ENCODE measurements around the gene PIGH. TPM values are rescaled to one million over a fixed set of nuclear protein-coding genes. Genes with fewer than 3 reads are reported as not detected.

Gene PIGH, protein sequence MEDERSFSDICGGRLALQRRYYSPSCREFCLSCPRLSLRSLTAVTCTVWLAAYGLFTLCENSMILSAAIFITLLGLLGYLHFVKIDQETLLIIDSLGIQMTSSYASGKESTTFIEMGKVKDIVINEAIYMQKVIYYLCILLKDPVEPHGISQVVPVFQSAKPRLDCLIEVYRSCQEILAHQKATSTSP
- 16.2 to 22.9 TPM (median 20.3 TPM) in 5 replicates for total RNA-seq (2022; extraction: Qiagen RNA extraction; ENCODE audit: low read depth)

DNA sequence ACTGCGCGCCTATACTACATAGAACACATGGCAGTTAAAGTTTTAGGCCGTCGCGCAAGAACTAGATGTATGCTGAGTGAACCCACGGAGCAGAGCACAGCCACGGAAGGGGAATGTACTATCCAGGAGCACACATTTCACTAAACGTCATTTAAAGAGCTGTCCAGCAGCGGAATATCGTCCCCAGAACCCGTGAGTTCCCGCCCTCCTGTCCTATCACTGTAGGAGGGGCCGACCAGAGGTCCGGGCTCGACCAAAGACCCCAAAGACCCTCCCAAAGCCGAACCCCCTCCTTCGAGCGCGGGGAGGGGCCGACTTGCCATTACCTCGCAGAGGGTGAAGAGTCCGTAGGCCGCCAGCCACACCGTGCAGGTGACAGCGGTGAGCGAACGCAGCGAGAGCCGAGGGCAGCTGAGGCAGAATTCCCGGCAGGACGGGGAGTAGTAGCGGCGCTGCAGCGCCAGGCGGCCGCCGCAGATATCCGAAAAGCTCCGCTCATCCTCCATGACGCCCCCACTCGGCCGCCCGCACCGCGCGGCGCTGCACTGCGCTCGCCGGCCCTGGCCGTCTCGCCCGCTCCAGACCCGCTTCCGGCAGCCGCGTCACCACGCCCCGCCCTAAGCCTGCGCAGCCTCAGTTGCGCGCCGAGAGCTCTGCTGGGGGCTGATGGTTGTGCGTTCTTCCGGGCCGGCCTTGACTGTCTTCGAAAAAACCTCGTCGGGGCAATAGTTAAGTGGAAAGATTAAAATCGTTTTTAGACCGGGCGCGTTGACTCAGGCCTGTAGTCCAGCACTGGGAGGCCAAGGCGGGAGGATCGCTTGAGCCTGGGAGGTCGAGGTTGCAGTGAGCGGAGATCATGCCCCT is at the start of gene PIGH:
Gene PIGH, minus strand, starts transcription at position 571 of the 864 bp plus-strand sequence. Its CDS starts 65 bp downstream, at position 506.

DNA sequence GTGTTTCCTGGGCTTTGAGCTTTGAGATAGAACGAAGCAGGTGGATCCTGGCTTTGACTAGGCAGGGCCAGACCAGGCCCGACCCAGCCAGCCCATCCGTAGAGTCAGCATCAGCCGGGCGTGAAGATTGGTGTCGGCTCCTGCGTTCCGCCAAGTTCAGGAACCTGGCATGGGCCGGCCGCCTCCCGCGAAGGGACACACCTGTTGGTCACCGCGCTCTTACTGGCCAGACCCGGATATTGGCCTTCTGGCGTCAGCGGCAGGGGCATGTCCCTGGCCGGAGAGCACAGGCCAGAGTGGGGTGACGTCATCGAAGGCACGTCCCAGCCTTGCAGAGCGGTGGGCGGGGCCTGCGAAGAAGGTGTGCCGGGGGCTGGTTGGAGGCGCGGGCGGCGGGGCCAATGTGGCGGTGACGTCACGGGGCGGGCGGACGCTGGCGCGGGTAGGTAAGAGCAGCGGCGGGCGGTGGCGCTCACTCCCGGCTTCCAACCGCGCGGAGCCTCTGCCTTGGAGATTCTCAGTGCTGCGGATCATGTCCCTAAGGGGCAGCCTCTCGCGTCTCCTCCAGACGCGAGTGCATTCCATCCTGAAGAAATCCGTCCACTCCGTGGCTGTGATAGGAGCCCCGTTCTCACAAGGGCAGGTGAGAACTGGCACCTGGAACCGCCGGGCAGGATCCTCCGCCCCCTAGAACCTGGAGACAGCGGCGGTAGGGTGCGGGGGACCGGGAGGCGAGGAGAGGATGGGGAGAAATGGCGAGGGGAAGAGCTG is 19.6 kb upstream of the PIGH start, which contains the start of gene ARG2:
Gene ARG2, plus strand, starts transcription at position 475 of the 771 bp plus-strand sequence. Its CDS starts 58 bp downstream, at position 533.

Other genes starting within 250 kb of the PIGH start
- gene ATP6V1D, start 240.5 kb downstream of the PIGH start, total RNA-seq (2022; extraction: Qiagen RNA extraction; ENCODE audit: low read depth) = 69.1 to 107 TPM (median 72.2 TPM) in 5 replicates
- 233 to 326 TPM (median 242 TPM) in 5 replicates for gene EIF2S1, start 239.9 kb downstream of the PIGH start, total RNA-seq (2022; extraction: Qiagen RNA extraction; ENCODE audit: low read depth)
- 19.1 to 23.2 TPM (median 22.6 TPM) in 5 replicates for gene PLEK2, start 188.1 kb downstream of the PIGH start, total RNA-seq (2022; extraction: Qiagen RNA extraction; ENCODE audit: low read depth)
- gene TMEM229B, start 111.5 kb downstream of the PIGH start, total RNA-seq (2022; extraction: Qiagen RNA extraction; ENCODE audit: low read depth) = 0.09 to 0.50 TPM (median 0.21 TPM) in 5 replicates
- gene PLEKHH1, start 67.0 kb downstream of the PIGH start, total RNA-seq (2022; extraction: Qiagen RNA extraction; ENCODE audit: low read depth) = 2.5 to 4.1 TPM (median 3.0 TPM) in 5 replicates
- 1.6 to 2.2 TPM (median 2.1 TPM) in 5 replicates for gene ARG2, start 19.7 kb upstream of the PIGH start, total RNA-seq (2022; extraction: Qiagen RNA extraction; ENCODE audit: low read depth)
- 78.7 to 100 TPM (median 88.9 TPM) in 5 replicates for gene VTI1B, start 74.4 kb upstream of the PIGH start, total RNA-seq (2022; extraction: Qiagen RNA extraction; ENCODE audit: low read depth)
- 55.6 to 63.7 TPM (median 61.9 TPM) in 5 replicates for gene RDH11, start 95.5 kb upstream of the PIGH start, total RNA-seq (2022; extraction: Qiagen RNA extraction; ENCODE audit: low read depth)
- not detected in 5 replicates for gene RDH12, start 101.6 kb upstream of the PIGH start, total RNA-seq (2022; extraction: Qiagen RNA extraction; ENCODE audit: low read depth)
- 4.4 to 6.4 TPM (median 5.5 TPM) in 5 replicates for gene ZFYVE26, start 216.3 kb upstream of the PIGH start, total RNA-seq (2022; extraction: Qiagen RNA extraction; ENCODE audit: low read depth)
- gene RAD51B, start 219.5 kb upstream of the PIGH start, total RNA-seq (2022; extraction: Qiagen RNA extraction; ENCODE audit: low read depth) = 3.5 to 5.4 TPM (median 4.3 TPM) in 5 replicates